SK-N-SH (cell line): ENCODE data around the gene IGSF9B. TPM values are rescaled to one million over a fixed set of nuclear protein-coding genes. Genes with fewer than 3 reads are reported as not detected.

Experiments used
- CTCF ChIA-PET: fragments of 300-600, 350-600 bp; formaldehyde crosslinking; extraction: SDS; loops from one replicate; lab custom pipeline; 2021; lab: Yijun Ruan, JAX
- POLR2A ChIA-PET: fragments of 350-600 bp; sonication (Branson Sonifier 250); formaldehyde crosslinking; extraction: SDS; loops from one replicate; lab custom pipeline; 2020; ENCODE audit warnings: antibody characterized with exemption, inconsistent platforms; lab: Yijun Ruan, JAX
- DNase-seq: peaks from one replicate; pipeline ENCODE4 v3.0.0; 2012
- H2AFZ ChIP-seq: fragments of 200-600 bp; sonication (generic); 2 replicates; pipeline ENCODE4 v1.8.1; 2016; ENCODE audit warnings: antibody characterized with exemption, mild to moderate bottlenecking, low read depth
- H3F3A ChIP-seq: fragments of 200-600 bp; sonication (generic); replicated peaks from 2 replicates; pipeline ENCODE3; 2016; ENCODE audit warnings: antibody characterized with exemption, mild to moderate bottlenecking; ENCODE audit not compliant: insufficient read depth
- H3K27ac ChIP-seq, 2 experiments: fragments of 200-500 bp in 1 of 2; fragments of 200-600 bp in 1 of 2; sonication (Bioruptor generic) in 1 of 2; sonication (generic), shearing (Covaris generic) in 1 of 2; 2 replicates each; pipeline versions ENCODE4 v1.5.1 to v1.6.1; 2014 to 2016; ENCODE audit warnings: low read depth in 2 of 2, inconsistent platforms in 1 of 2, low read length in 1 of 2, mild to moderate bottlenecking in 1 of 2, mixed read lengths in 1 of 2
- H3K27me3 ChIP-seq: fragments of 200-600 bp; sonication (generic), shearing (Covaris generic); 2 replicates; pipeline ENCODE4 v1.6.1; 2016; ENCODE audit warnings: mixed run types; ENCODE audit not compliant: insufficient read depth
- H3K36me3 ChIP-seq, 2 experiments: fragments of 200-500 bp in 1 of 2; fragments of 200-600 bp in 1 of 2; sonication (Bioruptor generic) in 1 of 2; sonication (generic) in 1 of 2; replicated peaks in 1 of 2; 2 replicates each; pipeline versions ENCODE3 to v1.5.1; 2014 to 2016; ENCODE audit warnings: low read length in 1 of 2, mild to moderate bottlenecking in 1 of 2; ENCODE audit not compliant: insufficient read depth in 2 of 2, control insufficient read depth in 1 of 2
- H3K4me1 ChIP-seq, 2 experiments: fragments of 200-500 bp in 1 of 2; fragments of 200-600 bp in 1 of 2; sonication (Bioruptor generic) in 1 of 2; sonication (generic), shearing (Covaris generic) in 1 of 2; 2 replicates each; pipeline versions ENCODE4 v1.5.1 to v1.6.1; 2014 to 2016; ENCODE audit warnings: low read depth in 1 of 2, low read length in 1 of 2, mixed run types in 1 of 2; ENCODE audit not compliant: insufficient read depth in 2 of 2, control insufficient read depth in 1 of 2
- H3K4me2 ChIP-seq: fragments of 200-600 bp; sonication (generic), shearing (Covaris generic); 2 replicates; pipeline ENCODE4 v1.6.1; 2017; ENCODE audit warnings: mixed run types
- H3K4me3 ChIP-seq, 2 experiments: fragments of 200-500 bp in 1 of 2; fragments of 200-600 bp in 1 of 2; sonication (Bioruptor generic) in 1 of 2; sonication (generic), shearing (Covaris generic) in 1 of 2; 2 replicates each; pipeline versions ENCODE4 v1.5.1 to v1.8.1; 2014 to 2016; ENCODE audit warnings: low read depth in 2 of 2, inconsistent platforms in 1 of 2, low read length in 1 of 2, mild to moderate bottlenecking in 1 of 2, mixed read lengths in 1 of 2, moderate library complexity in 1 of 2
- H3K79me2 ChIP-seq: fragments of 200-600 bp; sonication (generic); 2 replicates; pipeline ENCODE4 v1.8.1; 2017; ENCODE audit warnings: mild to moderate bottlenecking; ENCODE audit not compliant: insufficient read depth
- H3K9ac ChIP-seq: fragments of 200-600 bp; sonication (generic); 2 replicates; pipeline ENCODE4 v1.6.1; 2017; ENCODE audit warnings: mixed run types
- H3K9me2 ChIP-seq: fragments of 200-600 bp; sonication (generic); 2 replicates; pipeline ENCODE4 v1.6.1; 2017; ENCODE audit warnings: mixed run types
- H3K9me3 ChIP-seq: fragments of 200-600 bp; sonication (generic); 2 replicates; pipeline ENCODE4 v1.6.1; 2017; ENCODE audit warnings: mixed run types, mild to moderate bottlenecking, moderate library complexity
- H4K20me1 ChIP-seq: fragments of 200-600 bp; sonication (generic); 2 replicates; pipeline ENCODE4 v1.6.1; 2017; ENCODE audit warnings: mild to moderate bottlenecking, mixed run types; ENCODE audit not compliant: insufficient read depth
- CHD2 ChIP-seq: fragments of 150-350 bp; IDR thresholded peaks from 2 replicates; pipeline ENCODE4 v1.6.1; 2018; ENCODE audit warnings: low read length; ENCODE audit not compliant: partially characterized antibody
- CTCF ChIP-seq: fragments of 200-600 bp; sonication (generic); IDR thresholded peaks from 2 replicates; pipeline ENCODE4 v1.6.1; 2017; ENCODE audit warnings: antibody characterized with exemption, mild to moderate bottlenecking, moderate library complexity
- ELF1 ChIP-seq: IDR thresholded peaks from 2 replicates; pipeline ENCODE4 v1.4.0; 2012
- EZH2phosphoT487 ChIP-seq: fragments of 200-600 bp; sonication (generic); IDR thresholded peaks from 2 replicates; pipeline ENCODE4 v1.6.1; 2017; ENCODE audit warnings: low read depth, mixed run types, mild to moderate bottlenecking, antibody characterized with exemption, moderate library complexity, borderline replicate concordance
- FOXM1 ChIP-seq: IDR thresholded peaks from 2 replicates; pipeline ENCODE4 v1.4.0; 2012; ENCODE audit warnings: low read depth, mild to moderate bottlenecking
- GATA2 ChIP-seq: sonication (generic); formaldehyde crosslinking; IDR thresholded peaks from 2 replicates; pipeline ENCODE4 v1.5.0; 2020; ENCODE audit warnings: mild to moderate bottlenecking, missing genetic modification reagents
- IRF3 ChIP-seq: fragments of 150-350 bp; IDR thresholded peaks from 2 replicates; pipeline ENCODE4 v1.6.1; 2016; ENCODE audit warnings: mild to moderate bottlenecking, low read depth, low read length
- JUND ChIP-seq: IDR thresholded peaks from 2 replicates; pipeline ENCODE4 v1.4.0; 2012
- MAX ChIP-seq: IDR thresholded peaks from 2 replicates; pipeline ENCODE4 v1.4.0; 2012; ENCODE audit warnings: low read depth
- NRF1 ChIP-seq: IDR thresholded peaks from 2 replicates; pipeline ENCODE4 v1.6.1; 2012; ENCODE audit warnings: low read depth, mild to moderate bottlenecking, low read length
- PBX3 ChIP-seq: IDR thresholded peaks from 2 replicates; pipeline ENCODE4; 2012
- POLR2AphosphoS5 ChIP-seq: IDR thresholded peaks from 2 replicates; pipeline ENCODE4 v1.6.1; 2012; ENCODE audit warnings: low read depth, low read length
- RXRA ChIP-seq: IDR thresholded peaks from 2 replicates; pipeline ENCODE4 v1.4.0; 2012; ENCODE audit warnings: low read depth, mild to moderate bottlenecking, borderline replicate concordance
- SMC3 ChIP-seq: IDR thresholded peaks from 2 replicates; pipeline ENCODE4 v1.6.1; 2012; ENCODE audit warnings: low read depth, low read length, improper control_type of control experiment
- TAF1 ChIP-seq: IDR thresholded peaks from 2 replicates; pipeline ENCODE4 v1.6.1; 2012; ENCODE audit warnings: low read depth, mild to moderate bottlenecking, low read length, moderate library complexity, borderline replicate concordance
- TCF12 ChIP-seq: IDR thresholded peaks from 2 replicates; pipeline ENCODE4 v1.4.0; 2012
- USF1 ChIP-seq: IDR thresholded peaks from 2 replicates; pipeline ENCODE4 v1.4.0; 2012; ENCODE audit warnings: low read depth, borderline replicate concordance
- USF2 ChIP-seq: fragments of 150-350 bp; IDR thresholded peaks from 2 replicates; pipeline ENCODE4 v1.6.1; 2017; ENCODE audit warnings: antibody characterized with exemption, low read length, low read depth, borderline replicate concordance
- YY1 ChIP-seq: IDR thresholded peaks from 2 replicates; pipeline ENCODE4 v1.4.0; 2012; ENCODE audit warnings: low read depth, mild to moderate bottlenecking
- ZBTB33 ChIP-seq: IDR thresholded peaks from 2 replicates; pipeline ENCODE4 v1.4.0; 2012; ENCODE audit warnings: low read depth, borderline replicate concordance
- WGBS: methylation state at CpG from one replicate; pipeline ENCODE4 v1.1.6; 2017; ENCODE audit warnings: low lambda C conversion rate; 5-methylcytosine and 5-hydroxymethylcytosine counted together
- polyA plus RNA-seq, 3 experiments: library from polyadenylated mRNA; depleted of rRNA; stranded (reverse); fragments of >200 nt; gene quantifications; 2 replicates each; pipeline ENCODE4 v1.2.3, GENCODE V29; 2012

IGSF9B gene
- polyA plus RNA-seq, 1 of the 3 experiments (the other 2 are of a cell fraction): 0.41 TPM

GRCh38 chr11:134001088-134001487 is 44.3 kb upstream of the IGSF9B start:
- H3K79me2 ChIP-seq: no peaks in the 10 kb centered on the region
- no peaks in the 10 kb centered on the region for H3F3A ChIP-seq
- no peak overlapping the region for H3K4me2 ChIP-seq
- H3K36me3 ChIP-seq: no peaks in the 10 kb centered on the region
- no peaks in the 10 kb centered on the region for H3K27me3 ChIP-seq
- DNase-seq: no peak
- no peak overlapping the region for H3K9ac ChIP-seq
- no peak overlapping the region for H3K4me3 ChIP-seq
- no peaks in the 10 kb centered on the region for H3K9me3 ChIP-seq
- H3K27ac ChIP-seq: no peak overlapping the region
- WGBS: 63% methylated on average over 6 of the region's 6 CpGs
- H3K4me1 ChIP-seq: peaks cover 0 to 8% of the 10 kb centered on the region in 2 experiments; a peak in 1 of 4 replicates
- ChIA-PET POLR2A (no interaction called here), CTCF (no interaction called here)
- no peaks in the 10 kb centered on the region for H4K20me1 ChIP-seq
- no peaks in the 10 kb centered on the region for H3K9me2 ChIP-seq
- H2AFZ ChIP-seq: no peak overlapping the region
- TF ChIP-seq NRF1 (no peak), TAF1 (no peak), YY1 (no peak), ELF1 (no peak), MAX (no peak), USF1 (no peak), FOXM1 (no peak), IRF3 (no peak), RXRA (no peak), EZH2phosphoT487 (no peak), SMC3 (no peak), ZBTB33 (no peak), POLR2AphosphoS5 (no peak), GATA2 (CRISPR knock-in tag) (no peak), USF2 (no peak), JUND (no peak), CTCF (no peak), PBX3 (no peak), CHD2 (no peak), TCF12 (no peak)
